HCT116 (cell line): Measurements from ENCODE around the gene TMEM203. TPM values are rescaled to one million over a fixed set of nuclear protein-coding genes. Genes with fewer than 3 reads are reported as not detected.

ENCODE experiments used
- ATAC-seq: fragments of 200-7000 bp; cut with Tn5 transposase; 2 replicates; pipeline ENCODE4 v1.9.1; 2020; ENCODE audit warnings: mild to moderate bottlenecking, moderate library complexity
- BruUV-seq: library from RNA; stranded (reverse); fragments of 400-500 nt; replicated peaks from 2 replicates; lab custom pipeline; 2021; lab: Mats Ljungman, UMichigan
- CTCF ChIA-PET: fragments of 300-600 bp; sonication (Branson Sonifier 250); formaldehyde crosslinking; loops from one replicate; lab custom pipeline; 2021; ENCODE audit warnings: antibody characterized with exemption; lab: Charles Lee
- POLR2A ChIA-PET: fragments of 300-600, 350-600 bp; sonication (Branson Sonifier 250); formaldehyde crosslinking; loops from one replicate; lab custom pipeline; 2021; ENCODE audit warnings: antibody characterized with exemption; lab: Charles Lee
- RAD21 ChIA-PET, 2 experiments: fragments of 300-600 bp; sonication (Branson Sonifier 250); formaldehyde crosslinking; loops; one replicate each; lab custom pipeline; 2023; ENCODE audit warnings: low total read pairs in 2 of 2; ENCODE audit not compliant: uncharacterized antibody in 2 of 2, unreplicated experiment in 2 of 2, low non-redundant PET in 1 of 2; lab: Charles Lee
- DNase-seq: peaks from one replicate; pipeline ENCODE4 v3.0.0-alpha.2; 2010; ENCODE audit warnings: low read depth, low spot score
- H2AFZ ChIP-seq: fragments of 200-600 bp; shearing (Covaris generic), sonication (generic); 2 replicates; pipeline ENCODE4 v1.6.1; 2017; ENCODE audit warnings: low read depth, mixed run types, mixed read lengths, antibody characterized with exemption, low read length; ENCODE audit not compliant: poor library complexity, severe bottlenecking
- H3K27ac ChIP-seq: 2 replicates; pipeline ENCODE4 v1.5.1; 2012; ENCODE audit warnings: low read depth, low read length
- H3K27me3 ChIP-seq: fragments of 200-600 bp; sonication (generic); 2 replicates; pipeline ENCODE4 v1.6.1; 2016; ENCODE audit warnings: mixed run types, low read length, mixed read lengths; ENCODE audit not compliant: insufficient read depth
- H3K36me3 ChIP-seq, 2 experiments: fragments of 200-500 bp in 1 of 2; fragments of 200-600 bp in 1 of 2; sonication (Bioruptor generic) in 1 of 2; sonication (generic) in 1 of 2; 2 replicates each; pipeline versions ENCODE4 v1.5.1 to v1.6.1; 2014 to 2016; ENCODE audit warnings: low read length in 2 of 2, inconsistent platforms in 1 of 2, mixed read lengths in 1 of 2, mixed run types in 1 of 2; ENCODE audit not compliant: insufficient read depth in 2 of 2, control insufficient read depth in 1 of 2
- H3K4me1 ChIP-seq, 2 experiments: fragments of 200-600 bp in 1 of 2; sonication (generic) in 1 of 2; 2 replicates each; pipeline versions ENCODE4 v1.5.1 to v1.6.1; 2012 to 2017; ENCODE audit warnings: low read length in 2 of 2, inconsistent platforms in 1 of 2, mild to moderate bottlenecking in 1 of 2, mixed read lengths in 1 of 2, mixed run types in 1 of 2, moderate library complexity in 1 of 2; ENCODE audit not compliant: insufficient read depth in 2 of 2, control insufficient read depth in 1 of 2
- H3K4me2 ChIP-seq: fragments of 200-600 bp; sonication (generic); 2 replicates; pipeline ENCODE4 v1.6.1; 2017; ENCODE audit warnings: mixed run types, low read length, mixed read lengths
- H3K4me3 ChIP-seq, 2 experiments: fragments of 200-600 bp in 1 of 2; sonication (generic) in 1 of 2; replicated peaks in 1 of 2; 2 replicates each; pipeline ENCODE4 v1.5.1; 2011 to 2016; ENCODE audit warnings: low read length in 2 of 2, control low read depth in 1 of 2, low read depth in 1 of 2, mild to moderate bottlenecking in 1 of 2, mixed read lengths in 1 of 2, mixed run types in 1 of 2
- H3K79me2 ChIP-seq: fragments of 200-600 bp; sonication (generic); 2 replicates; pipeline ENCODE4 v1.6.1; 2017; ENCODE audit warnings: mild to moderate bottlenecking, mixed run types, low read length, moderate library complexity, mixed read lengths; ENCODE audit not compliant: insufficient read depth
- H3K9ac ChIP-seq: fragments of 200-600 bp; sonication (generic); 2 replicates; pipeline ENCODE4 v1.6.1; 2016; ENCODE audit warnings: low read length, mixed read lengths
- H3K9me2 ChIP-seq: fragments of 200-600 bp; sonication (generic), shearing (Covaris generic); 2 replicates; pipeline ENCODE4 v1.6.1; 2017; ENCODE audit warnings: mixed run types, mild to moderate bottlenecking, moderate library complexity; ENCODE audit not compliant: insufficient read depth
- H3K9me3 ChIP-seq, 2 experiments: fragments of 200-500 bp in 1 of 2; fragments of 200-600 bp in 1 of 2; sonication (Bioruptor generic) in 1 of 2; sonication (generic) in 1 of 2; 2 replicates each; pipeline ENCODE4 v1.6.1; 2014 to 2017; ENCODE audit warnings: low read length in 2 of 2, mixed read lengths in 2 of 2, inconsistent platforms in 1 of 2, low read depth in 1 of 2, mild to moderate bottlenecking in 1 of 2, mixed run types in 1 of 2, moderate library complexity in 1 of 2; ENCODE audit not compliant: control insufficient read depth in 1 of 2, insufficient read depth in 1 of 2
- H4K20me1 ChIP-seq: fragments of 200-600 bp; sonication (generic), shearing (Covaris generic); 2 replicates; pipeline ENCODE4 v1.6.1; 2017; ENCODE audit warnings: mixed run types, mild to moderate bottlenecking, moderate library complexity; ENCODE audit not compliant: insufficient read depth
- ATF3 ChIP-seq: IDR thresholded peaks from 2 replicates; pipeline ENCODE4 v1.6.1; 2012
- CEBPB ChIP-seq: IDR thresholded peaks from 2 replicates; pipeline ENCODE4 v1.6.1; 2012; ENCODE audit warnings: low read depth
- CTCF ChIP-seq, 3 experiments: fragments of 200-600 bp in 1 of 3; sonication (generic) in 1 of 3; IDR thresholded peaks in 2 of 3; conservative IDR thresholded peaks in 1 of 3; 2 replicates each; pipeline ENCODE4 v1.5.1; 2012 to 2017; ENCODE audit warnings: low read depth in 2 of 3, low read length in 2 of 3, antibody characterized with exemption in 1 of 3, borderline replicate concordance in 1 of 3, control low read depth in 1 of 3, mild to moderate bottlenecking in 1 of 3, mixed read lengths in 1 of 3, mixed run types in 1 of 3, moderate library complexity in 1 of 3; ENCODE audit not compliant: insufficient read depth in 1 of 3
- EGR1 ChIP-seq: IDR thresholded peaks from 2 replicates; pipeline ENCODE4 v1.6.1; 2012; ENCODE audit warnings: low read depth
- EZH2 ChIP-seq: fragments of 200-600 bp; sonication (generic); IDR thresholded peaks from 2 replicates; pipeline ENCODE4 v1.6.1; 2017; ENCODE audit warnings: antibody characterized with exemption, mixed run types
- FOSL1 ChIP-seq: IDR thresholded peaks from 2 replicates; pipeline ENCODE4 v1.6.1; 2012; ENCODE audit warnings: low read depth
- JUND ChIP-seq: IDR thresholded peaks from 2 replicates; pipeline ENCODE4 v1.6.1; 2012
- RAD21 ChIP-seq: IDR thresholded peaks from 2 replicates; pipeline ENCODE4 v1.6.1; 2012; ENCODE audit warnings: low read depth, mild to moderate bottlenecking
- SIN3A ChIP-seq: IDR thresholded peaks from 2 replicates; pipeline ENCODE4 v1.6.1; 2012; ENCODE audit warnings: low read depth
- SRF ChIP-seq: IDR thresholded peaks from 2 replicates; pipeline ENCODE4 v1.6.1; 2012; ENCODE audit warnings: low read depth
- YY1 ChIP-seq: IDR thresholded peaks from 2 replicates; pipeline ENCODE4 v1.6.1; 2011; ENCODE audit warnings: low read length, low read depth, moderate library complexity, mild to moderate bottlenecking; ENCODE audit not compliant: insufficient replicate concordance; ENCODE audit errors: extremely low read depth
- ZNF274 ChIP-seq: fragments of 200-500 bp; sonication (Bioruptor generic); IDR thresholded peaks from 2 replicates; pipeline ENCODE4 v1.6.1; 2014; ENCODE audit warnings: mild to moderate bottlenecking, low read depth, low read length, inconsistent platforms
- intact Hi-C: fragments of 100-400 bp; cut with micrococcal nuclease; formaldehyde crosslinking; loops from 2 replicates; pipeline ENCODE4 v1.10.0; 2022
- total RNA-seq: library from RNA; stranded (reverse); gene quantifications from one replicate; pipeline ENCODE4 v1.2.1, GENCODE V29; 2021; ENCODE audit not compliant: unreplicated experiment

The TMEM203 gene
- total RNA-seq, 1 experiment from 2014 or later: 45.0 TPM

- H3K27me3 ChIP-seq: no peaks in the 10 kb centered on the region
- no peak for TF ChIP-seq SIN3A
- no peak for TF ChIP-seq RAD21
- TF ChIP-seq EGR1: no peak
- no peak for TF ChIP-seq ATF3
- TF ChIP-seq YY1: no peak
- no peak for TF ChIP-seq FOSL1
- TF ChIP-seq CEBPB: no peak
- no peak for TF ChIP-seq SRF
- no peak for TF ChIP-seq EZH2
- no peak for TF ChIP-seq JUND
- TF ChIP-seq ZNF274: no peak
- no peak for TF ChIP-seq CTCF (IDR thresholded peaks at IDR 0.05 in 2 of 3, conservative IDR thresholded peaks at IDR 0.05 in 1 of 3; ENCODE audit: borderline replicate concordance in 1 of 3, insufficient read depth in 1 of 3, low read depth in 2 of 3, low read length in 2 of 3)
- peak overlapping the region; percentile 99 for H3K27ac ChIP-seq
- BruUV-seq: TSS peak; percentile 88
- no peaks in the 10 kb centered on the region for H3K9me2 ChIP-seq
- CTCF ChIA-PET: interaction anchor here (0.8 to 1.7 kb wide), 11 partner anchors 11 to 103 kb away, joined by 3 to 17 read pairs (median 4); partner anchors contain the start of genes MAN1B1, NELFB, RNF224 and TPRN
- H3K36me3 ChIP-seq: peaks cover 0 to 23% of the 10 kb centered on the region in 2 experiments; a peak in 1 of 4 replicates
- H3K4me2 ChIP-seq: peak overlapping the region; percentile 98
- H3K9ac ChIP-seq: peak overlapping the region; percentile 94
- no peak overlapping the region for H2AFZ ChIP-seq
- POLR2A ChIA-PET: interaction anchor here (0.8 to 3.5 kb wide), 14 partner anchors 9 to 60 kb away, joined by 3 to 20 read pairs (median 5); partner anchors contain the start of genes NDOR1, RNF224, TMEM203 and TPRN
- H3K79me2 ChIP-seq: peaks cover 60% of the 10 kb centered on the region
- intact Hi-C loops: loop anchor here (5.0 kb wide), 1 partner anchor 38 kb away; the partner anchor contains the start of genes CYSRT1 and RNF224
- H3K9me3 ChIP-seq: no peaks in the 10 kb centered on the region
- RAD21 ChIA-PET: interaction anchor here (0.7 to 1.6 kb wide), 7 partner anchors 11 to 47 kb away, joined by 3 to 9 read pairs (median 3); partner anchors contain the start of genes RNF224 (in 2 of the 2) and TPRN (in 1 of the 2)
- DNase-seq (no peak), ATAC-seq (no peak)
- H4K20me1 ChIP-seq: no peaks in the 10 kb centered on the region
- peaks cover 17 to 37% of the 10 kb centered on the region in 2 experiments for H3K4me1 ChIP-seq
- peak overlapping the region; percentile 98 to 100 for H3K4me3 ChIP-seq
These were observed 15.9 kb downstream of the TMEM203 start for GRCh38 chr9:137189297-137190295.
